Liver (tissue), 3 donors: ENCODE results near the gene PAIP2.

ENCODE experiments used
- GABPA ChIP-seq, 2 donors: IDR thresholded peaks in 1 of 2; conservative IDR thresholded peaks in 1 of 2; 2 replicates each; pipeline ENCODE4 v1.6.1; 2016; ENCODE audit warnings: antibody characterized with exemption in 2 of 2, mild to moderate bottlenecking in 1 of 2, moderate library complexity in 1 of 2
- JUND ChIP-seq, 2 donors: IDR thresholded peaks; 2 replicates each; pipeline ENCODE4 v1.6.1; 2016; ENCODE audit warnings: antibody characterized with exemption in 2 of 2
- TF ChIP-seq, protein P1 (sequence below): fragments of 150-350 bp; IDR thresholded peaks from 2 replicates; pipeline ENCODE4 v1.5.1; 2017; ENCODE audit warnings: improper control_type of control experiment, low read depth, low read length; ENCODE audit not compliant: missing input control
- TF ChIP-seq, protein P2 (sequence below): IDR thresholded peaks from 2 replicates; pipeline ENCODE4 v1.6.1; 2016; ENCODE audit warnings: antibody characterized with exemption
- donor health status: healthy.
- donor health status: healthy.

DNA sequence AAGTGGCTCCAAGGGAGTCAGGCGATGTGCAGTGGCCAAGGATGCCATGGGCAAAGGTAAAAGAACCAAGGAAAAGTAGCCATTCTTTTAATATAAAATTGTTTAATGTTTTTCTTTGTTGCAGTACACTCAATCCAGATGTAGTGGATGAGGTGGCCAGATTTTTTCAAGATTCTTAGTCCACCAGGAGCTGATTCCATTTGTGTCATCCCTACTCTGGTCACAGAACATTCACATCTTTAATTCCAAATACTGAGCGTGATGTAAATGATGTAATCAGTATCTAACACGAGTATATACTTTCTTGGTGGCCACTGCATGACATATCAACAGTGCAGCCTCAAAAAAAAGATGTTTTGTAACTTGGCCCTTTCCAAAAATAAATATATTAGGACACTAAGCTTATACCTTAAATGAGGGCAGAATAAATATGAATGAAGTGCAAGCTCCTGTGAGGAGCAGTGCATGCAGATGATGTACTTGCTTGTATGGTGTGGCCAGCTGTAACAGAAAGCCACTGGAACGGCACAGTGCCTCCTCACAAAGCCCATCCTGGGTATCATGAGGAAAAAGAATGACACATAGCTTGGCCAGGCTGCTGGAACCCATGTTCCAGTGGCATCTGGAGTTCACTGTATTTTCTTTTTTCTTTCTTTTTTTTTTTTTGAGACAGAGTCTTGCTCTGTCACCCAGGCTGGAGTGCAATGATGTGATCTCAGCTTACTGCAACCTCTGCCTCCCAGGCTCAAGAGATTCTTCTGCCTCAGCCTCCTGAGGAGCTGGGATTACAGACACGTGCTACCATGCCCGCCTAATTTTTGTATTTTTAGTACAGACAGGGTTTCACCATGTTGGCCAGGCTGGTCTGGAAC, 68.7 kb downstream of the PAIP2 start:
- TF ChIP-seq, protein P1, sequence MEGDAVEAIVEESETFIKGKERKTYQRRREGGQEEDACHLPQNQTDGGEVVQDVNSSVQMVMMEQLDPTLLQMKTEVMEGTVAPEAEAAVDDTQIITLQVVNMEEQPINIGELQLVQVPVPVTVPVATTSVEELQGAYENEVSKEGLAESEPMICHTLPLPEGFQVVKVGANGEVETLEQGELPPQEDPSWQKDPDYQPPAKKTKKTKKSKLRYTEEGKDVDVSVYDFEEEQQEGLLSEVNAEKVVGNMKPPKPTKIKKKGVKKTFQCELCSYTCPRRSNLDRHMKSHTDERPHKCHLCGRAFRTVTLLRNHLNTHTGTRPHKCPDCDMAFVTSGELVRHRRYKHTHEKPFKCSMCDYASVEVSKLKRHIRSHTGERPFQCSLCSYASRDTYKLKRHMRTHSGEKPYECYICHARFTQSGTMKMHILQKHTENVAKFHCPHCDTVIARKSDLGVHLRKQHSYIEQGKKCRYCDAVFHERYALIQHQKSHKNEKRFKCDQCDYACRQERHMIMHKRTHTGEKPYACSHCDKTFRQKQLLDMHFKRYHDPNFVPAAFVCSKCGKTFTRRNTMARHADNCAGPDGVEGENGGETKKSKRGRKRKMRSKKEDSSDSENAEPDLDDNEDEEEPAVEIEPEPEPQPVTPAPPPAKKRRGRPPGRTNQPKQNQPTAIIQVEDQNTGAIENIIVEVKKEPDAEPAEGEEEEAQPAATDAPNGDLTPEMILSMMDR: no peak
- TF ChIP-seq, protein P2, sequence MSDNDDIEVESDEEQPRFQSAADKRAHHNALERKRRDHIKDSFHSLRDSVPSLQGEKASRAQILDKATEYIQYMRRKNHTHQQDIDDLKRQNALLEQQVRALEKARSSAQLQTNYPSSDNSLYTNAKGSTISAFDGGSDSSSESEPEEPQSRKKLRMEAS: no peak
- TF ChIP-seq GABPA (IDR thresholded peaks at IDR 0.05 in 1 of 2, conservative IDR thresholded peaks at IDR 0.05 in 1 of 2) (no peak), JUND (IDR thresholded peaks at IDR 0.05) (no peak)
